ENCODE data around the gene HPSE. TPM values are rescaled to one million over a fixed set of nuclear protein-coding genes. Genes with fewer than 3 reads are reported as not detected.

HPSE gene
- total and polyA plus RNA-seq, 2 of the 13 experiments (the other 11 are each of a cell fraction or from before 2014, with no cell fraction given): not detected

DNA sequence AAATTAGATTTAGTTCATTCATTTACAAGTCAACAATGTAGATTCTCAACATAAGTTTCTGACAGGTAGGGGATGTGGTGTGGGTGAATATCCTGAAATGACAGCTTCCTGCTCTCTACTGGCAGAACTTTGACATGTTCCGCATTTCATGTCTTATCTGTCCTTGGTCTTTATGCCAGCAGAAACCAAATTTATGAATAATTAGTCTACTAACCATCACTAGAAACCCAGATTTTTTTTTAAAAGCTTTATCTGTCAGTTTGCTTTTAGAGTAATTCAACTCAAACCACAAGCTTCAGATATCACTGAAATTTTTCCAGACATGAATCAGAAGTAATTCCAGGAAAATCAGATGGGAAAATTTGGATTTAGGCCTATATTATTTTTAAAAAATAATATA, 68.0 kb downstream of the HPSE start (continued):
- TF ChIP-seq, protein P1, sequence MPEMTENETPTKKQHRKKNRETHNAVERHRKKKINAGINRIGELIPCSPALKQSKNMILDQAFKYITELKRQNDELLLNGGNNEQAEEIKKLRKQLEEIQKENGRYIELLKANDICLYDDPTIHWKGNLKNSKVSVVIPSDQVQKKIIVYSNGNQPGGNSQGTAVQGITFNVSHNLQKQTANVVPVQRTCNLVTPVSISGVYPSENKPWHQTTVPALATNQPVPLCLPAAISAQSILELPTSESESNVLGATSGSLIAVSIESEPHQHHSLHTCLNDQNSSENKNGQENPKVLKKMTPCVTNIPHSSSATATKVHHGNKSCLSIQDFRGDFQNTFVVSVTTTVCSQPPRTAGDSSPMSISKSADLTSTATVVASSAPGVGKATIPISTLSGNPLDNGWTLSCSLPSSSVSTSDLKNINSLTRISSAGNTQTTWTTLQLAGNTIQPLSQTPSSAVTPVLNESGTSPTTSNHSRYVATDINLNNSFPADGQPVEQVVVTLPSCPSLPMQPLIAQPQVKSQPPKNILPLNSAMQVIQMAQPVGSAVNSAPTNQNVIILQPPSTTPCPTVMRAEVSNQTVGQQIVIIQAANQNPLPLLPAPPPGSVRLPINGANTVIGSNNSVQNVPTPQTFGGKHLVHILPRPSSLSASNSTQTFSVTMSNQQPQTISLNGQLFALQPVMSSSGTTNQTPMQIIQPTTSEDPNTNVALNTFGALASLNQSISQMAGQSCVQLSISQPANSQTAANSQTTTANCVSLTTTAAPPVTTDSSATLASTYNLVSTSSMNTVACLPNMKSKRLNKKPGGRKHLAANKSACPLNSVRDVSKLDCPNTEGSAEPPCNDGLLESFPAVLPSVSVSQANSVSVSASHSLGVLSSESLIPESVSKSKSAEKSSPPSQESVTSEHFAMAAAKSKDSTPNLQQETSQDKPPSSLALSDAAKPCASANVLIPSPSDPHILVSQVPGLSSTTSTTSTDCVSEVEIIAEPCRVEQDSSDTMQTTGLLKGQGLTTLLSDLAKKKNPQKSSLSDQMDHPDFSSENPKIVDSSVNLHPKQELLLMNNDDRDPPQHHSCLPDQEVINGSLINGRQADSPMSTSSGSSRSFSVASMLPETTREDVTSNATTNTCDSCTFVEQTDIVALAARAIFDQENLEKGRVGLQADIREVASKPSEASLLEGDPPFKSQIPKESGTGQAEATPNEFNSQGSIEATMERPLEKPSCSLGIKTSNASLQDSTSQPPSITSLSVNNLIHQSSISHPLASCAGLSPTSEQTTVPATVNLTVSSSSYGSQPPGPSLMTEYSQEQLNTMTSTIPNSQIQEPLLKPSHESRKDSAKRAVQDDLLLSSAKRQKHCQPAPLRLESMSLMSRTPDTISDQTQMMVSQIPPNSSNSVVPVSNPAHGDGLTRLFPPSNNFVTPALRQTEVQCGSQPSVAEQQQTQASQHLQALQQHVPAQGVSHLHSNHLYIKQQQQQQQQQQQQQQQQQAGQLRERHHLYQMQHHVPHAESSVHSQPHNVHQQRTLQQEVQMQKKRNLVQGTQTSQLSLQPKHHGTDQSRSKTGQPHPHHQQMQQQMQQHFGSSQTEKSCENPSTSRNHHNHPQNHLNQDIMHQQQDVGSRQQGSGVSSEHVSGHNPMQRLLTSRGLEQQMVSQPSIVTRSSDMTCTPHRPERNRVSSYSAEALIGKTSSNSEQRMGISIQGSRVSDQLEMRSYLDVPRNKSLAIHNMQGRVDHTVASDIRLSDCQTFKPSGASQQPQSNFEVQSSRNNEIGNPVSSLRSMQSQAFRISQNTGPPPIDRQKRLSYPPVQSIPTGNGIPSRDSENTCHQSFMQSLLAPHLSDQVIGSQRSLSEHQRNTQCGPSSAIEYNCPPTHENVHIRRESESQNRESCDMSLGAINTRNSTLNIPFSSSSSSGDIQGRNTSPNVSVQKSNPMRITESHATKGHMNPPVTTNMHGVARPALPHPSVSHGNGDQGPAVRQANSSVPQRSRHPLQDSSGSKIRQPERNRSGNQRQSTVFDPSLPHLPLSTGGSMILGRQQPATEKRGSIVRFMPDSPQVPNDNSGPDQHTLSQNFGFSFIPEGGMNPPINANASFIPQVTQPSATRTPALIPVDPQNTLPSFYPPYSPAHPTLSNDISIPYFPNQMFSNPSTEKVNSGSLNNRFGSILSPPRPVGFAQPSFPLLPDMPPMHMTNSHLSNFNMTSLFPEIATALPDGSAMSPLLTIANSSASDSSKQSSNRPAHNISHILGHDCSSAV (CRISPR knock-in tag; IDR thresholded peaks at IDR 0.05; ENCODE audit: borderline replicate concordance): no peak
- TF ChIP-seq HNRNPH1 (optimal IDR thresholded peaks at IDR 0.05; ENCODE audit: low read depth, low read length): no peak
- no peak for TF ChIP-seq HNF4A (CRISPR knock-in tag; IDR thresholded peaks at IDR 0.05)
- no peak for TF ChIP-seq ZNF33A (CRISPR knock-in tag; IDR thresholded peaks at IDR 0.05; ENCODE audit: borderline replicate concordance)
- TF ChIP-seq IKZF4 (CRISPR knock-in tag; IDR thresholded peaks at IDR 0.05; ENCODE audit: borderline replicate concordance, low read depth, not compliant biosample characterization): no peak
- TF ChIP-seq MEF2D (CRISPR knock-in tag; IDR thresholded peaks at IDR 0.05): no peak
- no peak for TF ChIP-seq GATAD2A (CRISPR knock-in tag; IDR thresholded peaks at IDR 0.05)
- TF ChIP-seq, protein P2, sequence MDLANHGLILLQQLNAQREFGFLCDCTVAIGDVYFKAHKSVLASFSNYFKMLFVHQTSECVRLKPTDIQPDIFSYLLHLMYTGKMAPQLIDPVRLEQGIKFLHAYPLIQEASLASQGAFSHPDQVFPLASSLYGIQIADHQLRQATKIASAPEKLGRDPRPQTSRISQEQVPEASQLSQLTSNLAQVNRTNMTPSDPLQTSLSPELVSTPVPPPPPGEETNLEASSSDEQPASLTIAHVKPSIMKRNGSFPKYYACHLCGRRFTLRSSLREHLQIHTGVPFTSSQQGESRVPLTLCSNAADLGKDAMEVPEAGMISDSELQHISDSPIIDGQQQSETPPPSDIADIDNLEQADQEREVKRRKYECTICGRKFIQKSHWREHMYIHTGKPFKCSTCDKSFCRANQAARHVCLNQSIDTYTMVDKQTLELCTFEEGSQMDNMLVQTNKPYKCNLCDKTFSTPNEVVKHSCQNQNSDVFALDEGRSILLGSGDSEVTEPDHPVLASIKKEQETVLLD (CRISPR knock-in tag; IDR thresholded peaks at IDR 0.05; ENCODE audit: low read depth): no peak
- TF ChIP-seq, protein P3, sequence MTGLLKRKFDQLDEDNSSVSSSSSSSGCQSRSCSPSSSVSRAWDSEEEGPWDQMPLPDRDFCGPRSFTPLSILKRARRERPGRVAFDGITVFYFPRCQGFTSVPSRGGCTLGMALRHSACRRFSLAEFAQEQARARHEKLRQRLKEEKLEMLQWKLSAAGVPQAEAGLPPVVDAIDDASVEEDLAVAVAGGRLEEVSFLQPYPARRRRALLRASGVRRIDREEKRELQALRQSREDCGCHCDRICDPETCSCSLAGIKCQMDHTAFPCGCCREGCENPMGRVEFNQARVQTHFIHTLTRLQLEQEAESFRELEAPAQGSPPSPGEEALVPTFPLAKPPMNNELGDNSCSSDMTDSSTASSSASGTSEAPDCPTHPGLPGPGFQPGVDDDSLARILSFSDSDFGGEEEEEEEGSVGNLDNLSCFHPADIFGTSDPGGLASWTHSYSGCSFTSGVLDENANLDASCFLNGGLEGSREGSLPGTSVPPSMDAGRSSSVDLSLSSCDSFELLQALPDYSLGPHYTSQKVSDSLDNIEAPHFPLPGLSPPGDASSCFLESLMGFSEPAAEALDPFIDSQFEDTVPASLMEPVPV (CRISPR knock-in tag; IDR thresholded peaks at IDR 0.05): no peak
- TF ChIP-seq ZNF235 (CRISPR knock-in tag; IDR thresholded peaks at IDR 0.05; ENCODE audit: borderline replicate concordance): no peak
- no peak for TF ChIP-seq GTF3A (CRISPR knock-in tag; conservative IDR thresholded peaks at IDR 0.05)
- TF ChIP-seq, protein P4, sequence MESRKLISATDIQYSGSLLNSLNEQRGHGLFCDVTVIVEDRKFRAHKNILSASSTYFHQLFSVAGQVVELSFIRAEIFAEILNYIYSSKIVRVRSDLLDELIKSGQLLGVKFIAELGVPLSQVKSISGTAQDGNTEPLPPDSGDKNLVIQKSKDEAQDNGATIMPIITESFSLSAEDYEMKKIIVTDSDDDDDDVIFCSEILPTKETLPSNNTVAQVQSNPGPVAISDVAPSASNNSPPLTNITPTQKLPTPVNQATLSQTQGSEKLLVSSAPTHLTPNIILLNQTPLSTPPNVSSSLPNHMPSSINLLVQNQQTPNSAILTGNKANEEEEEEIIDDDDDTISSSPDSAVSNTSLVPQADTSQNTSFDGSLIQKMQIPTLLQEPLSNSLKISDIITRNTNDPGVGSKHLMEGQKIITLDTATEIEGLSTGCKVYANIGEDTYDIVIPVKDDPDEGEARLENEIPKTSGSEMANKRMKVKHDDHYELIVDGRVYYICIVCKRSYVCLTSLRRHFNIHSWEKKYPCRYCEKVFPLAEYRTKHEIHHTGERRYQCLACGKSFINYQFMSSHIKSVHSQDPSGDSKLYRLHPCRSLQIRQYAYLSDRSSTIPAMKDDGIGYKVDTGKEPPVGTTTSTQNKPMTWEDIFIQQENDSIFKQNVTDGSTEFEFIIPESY (CRISPR knock-in tag; IDR thresholded peaks at IDR 0.05): no peak
- no peak for TF ChIP-seq SP2 (CRISPR knock-in tag; IDR thresholded peaks at IDR 0.05)

All from HepG2 (cell line).